Left ventricle myocardium inferior (tissue), 1 donor: ENCODE data around the gene BTBD9. TPM values are rescaled to one million over a fixed set of nuclear protein-coding genes. Genes with fewer than 3 reads are reported as not detected.

ENCODE experiments used
- DNase-seq: peaks from one replicate; pipeline ENCODE4 v3.0.0-alpha.2; 2020
- H3K27ac ChIP-seq: fragments of 200-600 bp; replicated peaks from 2 replicates; pipeline ENCODE4 v1.8.0; 2021
- H3K27me3 ChIP-seq: fragments of 200-600 bp; 2 replicates; pipeline ENCODE4 v1.8.0; 2021; ENCODE audit warnings: low read depth
- H3K36me3 ChIP-seq: fragments of 200-600 bp; 2 replicates; pipeline ENCODE4 v1.8.0; 2021
- H3K4me1 ChIP-seq: fragments of 200-600 bp; 2 replicates; pipeline ENCODE4 v1.8.0; 2021
- H3K4me3 ChIP-seq: fragments of 200-600 bp; 2 replicates; pipeline ENCODE4 v1.8.0; 2021; ENCODE audit warnings: mild to moderate bottlenecking, moderate library complexity
- H3K9me3 ChIP-seq: fragments of 200-600 bp; replicated peaks from 2 replicates; pipeline ENCODE4 v1.8.0; 2021
- CTCF ChIP-seq: fragments of 200-600 bp; IDR thresholded peaks from 2 replicates; pipeline ENCODE4 v1.8.0; 2021; ENCODE audit warnings: antibody characterized with exemption, mild to moderate bottlenecking, borderline replicate concordance
- intact Hi-C: fragments of 100-400 bp; cut with micrococcal nuclease; formaldehyde crosslinking; loops from one replicate; pipeline ENCODE4 v1.11.0; 2022
- total RNA-seq: library from RNA; stranded (reverse); fragmentation: NEBNext Ultra II Directional; extraction: Animal tissue kit (Norgen Biotek cat#: 25700); gene quantifications from one replicate; pipeline ENCODE4 v1.2.1, GENCODE V29; 2021
- donor health status: DM: no; HTN: yes; CAD: no; lungs with severe emphysema.

Gene BTBD9
- total RNA-seq, 1 donor from 2014 or later, result 16.5 TPM

GRCh38 chr6:38193481-38194281 is 446.0 kb downstream of the BTBD9 start:
- intact Hi-C loops, result no loop called here
- Histone ChIP-seq H3K27ac (no peak overlapping the region), H3K9me3 (no peaks in the 10 kb centered on the region), H3K36me3 (no peaks in the 10 kb centered on the region), H3K4me1 (no peaks in the 10 kb centered on the region), H3K27me3 (no peaks in the 10 kb centered on the region), H3K4me3 (no peak overlapping the region)
- no peak for TF ChIP-seq CTCF
- DNase-seq, result no peak

- Histone ChIP-seq H3K36me3 (no peaks in the 10 kb centered on the region), H3K4me1 (no peaks in the 10 kb centered on the region), H3K9me3 (no peaks in the 10 kb centered on the region), H3K4me3 (no peak overlapping the region), H3K27me3 (no peaks in the 10 kb centered on the region), H3K27ac (no peak overlapping the region)
- no peak for TF ChIP-seq CTCF
- intact Hi-C loops, result no loop called here
- DNase-seq, result no peak
These were observed 446.7 kb downstream of the BTBD9 start for GRCh38 chr6:38193051-38193450.

- no peak overlapping the region for H3K27ac ChIP-seq
- no peaks in the 10 kb centered on the region for H3K36me3 ChIP-seq
- H3K4me1 ChIP-seq, result no peaks in the 10 kb centered on the region
- DNase-seq, result no peak
- H3K4me3 ChIP-seq, result no peak overlapping the region
- H3K27me3 ChIP-seq, result no peaks in the 10 kb centered on the region
- intact Hi-C loops, result no loop called here
- no peak for TF ChIP-seq CTCF
- H3K9me3 ChIP-seq, result no peaks in the 10 kb centered on the region
These were observed 447.2 kb downstream of the BTBD9 start for GRCh38 chr6:38192487-38192886.

- Histone ChIP-seq H3K9me3 (no peaks in the 10 kb centered on the region), H3K4me3 (no peak overlapping the region), H3K36me3 (no peaks in the 10 kb centered on the region), H3K27me3 (no peaks in the 10 kb centered on the region), H3K4me1 (no peaks in the 10 kb centered on the region), H3K27ac (no peak overlapping the region)
- DNase-seq, result no peak
- intact Hi-C loops, result no loop called here
- TF ChIP-seq CTCF, result no peak
These were observed 447.7 kb downstream of the BTBD9 start for GRCh38 chr6:38192011-38192410.

- no peak for DNase-seq
- H3K36me3 ChIP-seq, result no peaks in the 10 kb centered on the region
- no peaks in the 10 kb centered on the region for H3K9me3 ChIP-seq
- H3K4me3 ChIP-seq, result no peak overlapping the region
- no peak for TF ChIP-seq CTCF
- intact Hi-C loops, result no loop called here
- H3K4me1 ChIP-seq, result no peaks in the 10 kb centered on the region
- H3K27ac ChIP-seq, result no peak overlapping the region
- H3K27me3 ChIP-seq, result no peaks in the 10 kb centered on the region
These were observed 448.3 kb downstream of the BTBD9 start for GRCh38 chr6:38191418-38191817.
